Aorta (tissue), 5 donors: ENCODE results near the gene LGI4. TPM values are rescaled to one million over a fixed set of nuclear protein-coding genes. Genes with fewer than 3 reads are reported as not detected.
A peak's percentile ranks its signal among the peaks of the same experiment; 100 is the strongest.

ENCODE experiments used
- ATAC-seq: fragments of 200-7000 bp; cut with Tn5 transposase; one replicate; pipeline ENCODE4 v1.9.1; 2022; ENCODE audit warnings: moderate library complexity; ENCODE audit not compliant: low FRiP score
- DNase-seq, 2 donors: peaks; one replicate each; pipeline ENCODE4 v3.0.0-alpha.2; 2020
- H3K27ac ChIP-seq, 2 donors: one replicate each; pipeline ENCODE4 v1.5.1; 2013; ENCODE audit warnings: low read length in 2 of 2, mild to moderate bottlenecking in 2 of 2, moderate library complexity in 2 of 2, control low read depth in 1 of 2, inconsistent platforms in 1 of 2, low read depth in 1 of 2
- H3K27me3 ChIP-seq, 2 donors: one replicate each; pipeline ENCODE4 v1.6.1; 2013; ENCODE audit warnings: control low read depth in 1 of 2, low read length in 1 of 2, mild to moderate bottlenecking in 1 of 2, moderate library complexity in 1 of 2; ENCODE audit not compliant: insufficient read depth in 2 of 2, control insufficient read depth in 1 of 2
- H3K36me3 ChIP-seq, 2 donors: one replicate each; pipeline ENCODE4 v1.6.1; 2013; ENCODE audit warnings: control low read depth in 1 of 2, low read length in 1 of 2, mild to moderate bottlenecking in 1 of 2; ENCODE audit not compliant: insufficient read depth in 2 of 2, control insufficient read depth in 1 of 2
- H3K4me1 ChIP-seq, 2 donors: one replicate each; pipeline ENCODE4 v1.6.1; 2013; ENCODE audit warnings: low read length in 2 of 2, control low read depth in 1 of 2, mild to moderate bottlenecking in 1 of 2, moderate library complexity in 1 of 2; ENCODE audit not compliant: insufficient read depth in 2 of 2, control insufficient read depth in 1 of 2
- H3K4me3 ChIP-seq, 2 donors: one replicate each; pipeline ENCODE4 v1.5.1; 2013; ENCODE audit warnings: low read length in 2 of 2, control low read depth in 1 of 2, mild to moderate bottlenecking in 1 of 2
- H3K9me3 ChIP-seq: one replicate; pipeline ENCODE4 v1.6.1; 2013; ENCODE audit warnings: mild to moderate bottlenecking, low read length; ENCODE audit not compliant: control insufficient read depth
- WGBS, 2 donors: extraction: QIAGEN DNeasy Blood & Tissue Kit; methylation state at CpG; one replicate each; pipeline ENCODE4 v1.1.7; 2013; 5-methylcytosine and 5-hydroxymethylcytosine counted together
- intact Hi-C, 2 donors: fragments of 100-400 bp; cut with DNase I; formaldehyde crosslinking; loops; one replicate each; pipeline versions ENCODE4 v1.14.2 to v1.15.0; 2022
- polyA plus RNA-seq, 2 donors: library from polyadenylated mRNA; stranded (reverse); fragments of 200-250 nt; gene quantifications; one replicate each; pipeline ENCODE4 v1.2.3, GENCODE V29; 2013
- total RNA-seq, 2 donors: library from RNA; stranded (reverse); fragmentation: NEBNext Ultra II Directional; extraction: Animal tissue kit (Norgen Biotek cat#: 25700); gene quantifications; one replicate each; pipeline ENCODE4 v1.2.1, GENCODE V29; 2021
- donor health status: healthy with polysubstance abuse.
- donor health status: Bipolar disorder and iron deficiency.
- donor health status: DM: no; HTN: no; CAD: no.
- donor health status: DM: no; HTN: no; CAD: no.
- donor health status: DM: yes; HTN: yes; CAD: no.

Gene LGI4
- total and polyA plus RNA-seq, 4 donors: 5.1 to 17.5 (median 16.2) TPM

- H3K4me1 ChIP-seq: no peaks in the 10 kb centered on the region
- no peak for DNase-seq
- no peaks in the 10 kb centered on the region for H3K36me3 ChIP-seq
- intact Hi-C loops: loop anchor here (5.0 kb wide), 1 partner anchor 121 kb away; no protein-coding TSS in a partner anchor
- H3K4me3 ChIP-seq: no peak overlapping the region
- no peaks in the 10 kb centered on the region for H3K9me3 ChIP-seq
- no peak for ATAC-seq
- WGBS, 2 donors: 92% methylated on average over 5 of the region's 5 CpGs
- no peak overlapping the region for H3K27ac ChIP-seq
- no peaks in the 10 kb centered on the region for H3K27me3 ChIP-seq
These were observed 41.4 kb downstream of the LGI4 start for GRCh38 chr19:35093430-35093829.

DNA sequence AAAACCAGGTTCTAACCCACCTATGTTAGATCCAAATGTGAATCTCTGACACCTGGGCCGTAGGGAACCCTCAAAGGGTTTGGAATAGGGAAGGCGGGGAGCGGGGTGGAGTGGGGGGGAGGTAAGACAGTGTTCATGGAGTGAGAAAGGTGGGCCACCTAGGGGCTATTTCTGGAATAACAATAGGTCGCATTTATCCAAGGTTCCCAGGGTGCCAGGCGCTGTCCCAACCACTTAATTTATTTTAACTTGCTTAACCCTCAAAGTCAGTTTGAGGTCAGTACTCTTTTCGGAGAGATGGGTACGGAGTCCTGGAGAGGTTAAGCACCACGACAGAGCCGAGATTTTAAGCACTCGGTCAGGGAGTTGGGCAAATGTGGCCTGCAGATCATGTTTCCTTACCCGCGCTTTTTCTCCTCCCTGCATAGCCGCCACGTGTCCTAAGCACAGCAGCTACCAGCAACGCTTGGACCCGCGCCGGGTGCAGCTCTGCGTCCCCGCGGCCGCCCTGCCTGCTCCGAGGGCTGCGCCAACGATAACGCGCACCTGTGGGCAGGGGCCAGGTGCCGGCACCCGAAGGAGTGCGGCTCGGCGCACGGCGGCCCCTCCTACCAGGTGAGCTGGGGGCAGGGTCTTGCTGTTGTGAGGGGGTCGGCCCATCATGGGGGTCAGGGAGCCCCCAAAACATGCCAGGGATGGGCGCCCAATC lies 44.2 kb downstream of the LGI4 start:
- Histone ChIP-seq H3K4me3 (no peak overlapping the region), H3K27me3 (no peaks in the 10 kb centered on the region), H3K9me3 (no peaks in the 10 kb centered on the region), H3K36me3 (no peaks in the 10 kb centered on the region), H3K4me1 (no peaks in the 10 kb centered on the region), H3K27ac (no peak overlapping the region)
- intact Hi-C loops: loop anchor here (5.0 kb wide), 1 partner anchor 118 kb away; no protein-coding TSS in a partner anchor
- WGBS, 2 donors: 2 to 5% methylated on average over 36 of the region's 36 CpGs
- no peak for DNase-seq
- ATAC-seq: peak; percentile 65

DNA sequence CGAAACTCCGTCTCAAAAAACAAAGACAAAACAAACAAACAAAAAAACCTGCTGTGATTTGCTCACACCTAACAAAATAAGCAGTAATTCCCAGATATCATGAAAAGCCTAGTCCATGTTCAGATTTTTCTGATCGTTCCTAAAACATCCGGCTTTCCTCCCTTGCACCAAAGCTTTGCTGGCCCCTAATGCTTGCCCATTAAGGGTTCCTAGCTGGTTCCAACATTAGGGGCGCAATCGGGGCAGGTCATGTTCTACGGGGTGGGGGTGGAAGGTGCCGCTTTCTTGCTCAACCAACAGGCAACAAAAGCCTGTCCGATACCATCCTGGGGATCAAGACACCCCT lies 44.7 kb downstream of the LGI4 start:
- ATAC-seq (no peak), DNase-seq (no peak)
- Histone ChIP-seq H3K36me3 (no peaks in the 10 kb centered on the region), H3K4me3 (no peak overlapping the region), H3K9me3 (no peaks in the 10 kb centered on the region), H3K27me3 (no peaks in the 10 kb centered on the region), H3K4me1 (no peaks in the 10 kb centered on the region), H3K27ac (no peak overlapping the region)
- 21 to 29% methylated on average over 9 of the region's 9 CpGs for WGBS, 2 donors
- intact Hi-C loops: loop anchor here (5.0 kb wide), 1 partner anchor 118 kb away; no protein-coding TSS in a partner anchor

GRCh38 chr19:35089554-35089953 lies 45.3 kb downstream of the LGI4 start:
- Histone ChIP-seq H3K36me3 (no peaks in the 10 kb centered on the region), H3K27ac (no peak overlapping the region), H3K4me1 (no peaks in the 10 kb centered on the region), H3K9me3 (no peaks in the 10 kb centered on the region), H3K4me3 (no peak overlapping the region), H3K27me3 (no peaks in the 10 kb centered on the region)
- intact Hi-C loops: no loop called here
- DNase-seq (no peak), ATAC-seq (no peak)
- WGBS, 2 donors: 81 to 84% methylated on average over 8 of the region's 8 CpGs

DNA sequence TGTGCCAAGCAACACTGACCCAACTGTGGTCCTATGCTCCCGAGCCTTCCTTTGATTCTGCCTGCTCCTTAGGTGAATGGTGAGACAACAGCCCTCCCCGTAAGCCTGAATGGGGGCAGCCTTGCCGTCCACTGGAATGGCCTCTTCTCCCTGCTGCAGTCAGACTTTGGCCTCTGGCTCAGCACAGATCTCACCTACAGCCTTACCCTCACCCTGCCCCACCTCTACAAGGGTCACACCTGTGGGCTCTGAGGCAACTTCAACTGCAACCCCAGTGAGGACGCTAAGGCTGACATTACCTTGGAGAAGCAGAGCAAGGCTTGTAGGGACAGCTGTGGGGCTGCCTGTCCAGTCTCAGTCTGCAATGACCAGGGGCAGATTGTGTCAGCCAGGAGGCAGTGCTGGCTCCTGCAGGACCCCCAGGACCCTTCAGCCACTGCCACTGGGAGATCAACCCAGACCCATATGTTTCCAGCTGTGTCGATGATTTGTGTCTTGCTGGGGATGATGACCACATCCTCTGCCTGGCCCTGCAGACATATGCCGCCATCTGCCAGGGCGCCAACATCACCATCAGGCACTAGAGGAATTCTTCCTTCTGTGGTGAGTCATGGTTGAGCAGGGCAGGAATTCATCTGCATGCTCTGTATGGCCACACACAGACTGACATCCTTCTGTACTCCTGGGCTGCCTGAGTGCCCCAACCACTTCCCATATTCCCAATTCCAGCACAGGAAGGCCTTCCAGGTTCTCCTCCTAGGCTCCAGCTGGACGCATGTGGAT lies 46.5 kb downstream of the LGI4 start:
- Histone ChIP-seq H3K4me3 (no peak overlapping the region), H3K27me3 (no peaks in the 10 kb centered on the region), H3K9me3 (no peaks in the 10 kb centered on the region), H3K27ac (no peak overlapping the region), H3K4me1 (no peaks in the 10 kb centered on the region), H3K36me3 (no peaks in the 10 kb centered on the region)
- intact Hi-C loops: no loop called here
- DNase-seq (no peak), ATAC-seq (no peak)
- WGBS, 2 donors: 69 to 75% methylated on average over 8 of the region's 8 CpGs

GRCh38 chr19:35087393-35087792 lies 47.5 kb downstream of the LGI4 start:
- intact Hi-C loops: no loop called here
- H3K4me1 ChIP-seq: no peaks in the 10 kb centered on the region
- H3K36me3 ChIP-seq: no peaks in the 10 kb centered on the region
- no peak for ATAC-seq
- no peak for DNase-seq
- no peak overlapping the region for H3K27ac ChIP-seq
- H3K4me3 ChIP-seq: no peak overlapping the region
- no peaks in the 10 kb centered on the region for H3K9me3 ChIP-seq
- no peaks in the 10 kb centered on the region for H3K27me3 ChIP-seq

DNA sequence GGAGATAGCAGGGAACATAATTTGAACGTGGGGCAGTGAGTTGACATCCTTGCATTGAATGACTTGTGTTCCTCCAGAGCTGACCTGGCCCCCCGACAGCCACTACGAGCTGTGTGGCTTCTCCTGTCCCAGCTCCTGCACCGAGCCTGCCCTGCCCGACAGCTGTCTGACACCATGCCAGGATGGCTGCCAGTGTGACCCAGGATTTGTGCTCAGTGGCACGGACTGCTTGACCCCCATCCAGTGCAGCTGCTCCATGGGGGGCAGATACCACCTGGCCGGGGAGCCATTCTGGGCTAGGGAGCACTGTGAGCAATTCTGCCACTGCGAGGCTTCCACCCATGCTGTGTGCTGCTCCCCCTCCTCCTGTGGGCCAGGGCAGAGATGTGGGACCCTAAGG lies 48.4 kb downstream of the LGI4 start:
- DNase-seq (no peak), ATAC-seq (no peak)
- H3K36me3 ChIP-seq: no peaks in the 10 kb centered on the region
- H3K9me3 ChIP-seq: no peaks in the 10 kb centered on the region
- no peak overlapping the region for H3K27ac ChIP-seq
- no peaks in the 10 kb centered on the region for H3K27me3 ChIP-seq
- H3K4me1 ChIP-seq: no peaks in the 10 kb centered on the region
- H3K4me3 ChIP-seq: no peak overlapping the region
- 72 to 73% methylated on average over 8 of the region's 8 CpGs for WGBS, 2 donors
- intact Hi-C loops: no loop called here

- intact Hi-C loops: no loop called here
- Histone ChIP-seq H3K4me1 (no peaks in the 10 kb centered on the region), H3K27me3 (no peaks in the 10 kb centered on the region), H3K4me3 (no peak overlapping the region), H3K9me3 (no peaks in the 10 kb centered on the region), H3K27ac (no peak overlapping the region), H3K36me3 (no peaks in the 10 kb centered on the region)
- no peak for DNase-seq
- 75 to 80% methylated on average over 6 of the region's 6 CpGs for WGBS, 2 donors
- ATAC-seq: no peak
These were observed 48.9 kb downstream of the LGI4 start for GRCh38 chr19:35085947-35086346.

DNA sequence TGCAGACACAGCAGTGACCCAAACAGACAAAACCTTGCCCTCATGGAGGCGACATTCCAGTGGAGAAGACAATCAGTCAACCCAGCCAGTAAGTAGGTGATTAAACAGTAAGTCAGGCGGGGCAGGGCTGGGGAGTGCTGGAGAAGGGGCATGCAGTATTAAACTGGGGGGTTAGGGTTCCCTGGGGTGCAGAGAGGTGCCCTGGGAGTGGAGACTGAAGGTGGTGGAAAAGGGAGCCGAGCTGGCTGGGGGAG lies 50.4 kb downstream of the LGI4 start:
- no peak overlapping the region for H3K4me3 ChIP-seq
- no peak for ATAC-seq
- 82 to 89% methylated on average over 3 of the region's 3 CpGs for WGBS, 2 donors
- no peaks in the 10 kb centered on the region for H3K9me3 ChIP-seq
- intact Hi-C loops: no loop called here
- no peaks in the 10 kb centered on the region for H3K27me3 ChIP-seq
- H3K27ac ChIP-seq: no peak overlapping the region
- DNase-seq: no peak
- no peaks in the 10 kb centered on the region for H3K36me3 ChIP-seq
- no peaks in the 10 kb centered on the region for H3K4me1 ChIP-seq
